Colonic mucosa (tissue), 4 donors: ENCODE measurements around the gene TDRD10. TPM values are rescaled to one million over a fixed set of nuclear protein-coding genes. Genes with fewer than 3 reads are reported as not detected.
A peak's percentile ranks its signal among the peaks of the same experiment; 100 is the strongest.

Experiments
- DNase-seq: peaks from one replicate; pipeline ENCODE4 v3.0.0-alpha.2; 2020
- H3K27ac ChIP-seq: fragments of 200-600 bp; one replicate; pipeline ENCODE4 v1.8.0; 2021
- H3K27me3 ChIP-seq: fragments of 200-600 bp; one replicate; pipeline ENCODE4 v1.8.0; 2021
- H3K36me3 ChIP-seq: fragments of 200-600 bp; one replicate; pipeline ENCODE4 v1.8.0; 2021
- H3K4me1 ChIP-seq: fragments of 200-600 bp; one replicate; pipeline ENCODE4 v1.8.0; 2021; ENCODE audit warnings: mild to moderate bottlenecking
- H3K4me3 ChIP-seq: fragments of 200-600 bp; one replicate; pipeline ENCODE4 v1.8.0; 2021
- H3K9ac ChIP-seq, 2 donors: one replicate each; pipeline ENCODE4 v1.7.0; 2013; ENCODE audit warnings: control low read depth in 2 of 2, low read depth in 2 of 2, low read length in 2 of 2
- H3K9me3 ChIP-seq: fragments of 200-600 bp; one replicate; pipeline ENCODE4 v1.8.0; 2021
- CTCF ChIP-seq: fragments of 200-600 bp; IDR thresholded peaks from one replicate; pipeline ENCODE4 v1.8.0; 2022; ENCODE audit warnings: antibody characterized with exemption, mild to moderate bottlenecking
- intact Hi-C: fragments of 100-400 bp; cut with DNase I; formaldehyde crosslinking; loops from one replicate; pipeline ENCODE4 v1.14.1; 2022
- total RNA-seq, 2 donors: library from RNA; stranded (reverse); fragmentation: NEBNext Ultra II Directional in 1 of 2; extraction: Animal tissue kit (Norgen Biotek cat#: 25700) in 1 of 2; gene quantifications; one replicate each; pipeline ENCODE4 v1.2.1, GENCODE V29; 2021
- donor health status: healthy.
- donor health status: DM: no; HTN: no; CAD: no.
- donor health status: DM: no; HTN: no; CAD: no.

The TDRD10 gene
- total RNA-seq, 2 donors from 2014 or later = 0.42 to 0.67 TPM

- H3K36me3 ChIP-seq = no peaks in the 10 kb centered on the region
- peaks cover 5% of the 10 kb centered on the region for H3K4me1 ChIP-seq
- no peaks in the 10 kb centered on the region for H3K9me3 ChIP-seq
- H3K9ac ChIP-seq = no peak overlapping the region
- H3K4me3 ChIP-seq = no peak overlapping the region
- peaks cover 10% of the 10 kb centered on the region for H3K27me3 ChIP-seq
- DNase-seq = no peak
- H3K27ac ChIP-seq = no peak overlapping the region
- intact Hi-C loops = no loop called here
- TF ChIP-seq CTCF = no peak
Measured at GRCh38 chr1:154496383-154496782, 5.6 kb upstream of the TDRD10 start.

GRCh38 chr1:154497026-154497806 is 4.8 kb upstream of the TDRD10 start:
- Histone ChIP-seq H3K27me3 (peaks cover 19% of the 10 kb centered on the region), H3K9ac (no peak overlapping the region), H3K4me1 (peaks cover 5% of the 10 kb centered on the region), H3K36me3 (no peaks in the 10 kb centered on the region), H3K4me3 (no peak overlapping the region), H3K9me3 (no peaks in the 10 kb centered on the region), H3K27ac (no peak overlapping the region)
- DNase-seq = no peak
- intact Hi-C loops = no loop called here
- TF ChIP-seq CTCF = no peak

GRCh38 chr1:154499446-154499845 is 2.6 kb upstream of the TDRD10 start:
- no peak for TF ChIP-seq CTCF
- no peak for DNase-seq
- Histone ChIP-seq H3K9ac (peak overlapping the region in 1 of 2 donors; percentile 19), H3K4me3 (no peak overlapping the region), H3K9me3 (no peaks in the 10 kb centered on the region), H3K4me1 (no peaks in the 10 kb centered on the region), H3K36me3 (no peaks in the 10 kb centered on the region), H3K27ac (no peak overlapping the region), H3K27me3 (peaks cover 32% of the 10 kb centered on the region)
- intact Hi-C loops = no loop called here

- intact Hi-C loops = no loop called here
- H3K4me1 ChIP-seq = no peaks in the 10 kb centered on the region
- H3K9ac ChIP-seq = peak overlapping the region in 1 of 2 donors; percentile 34
- H3K4me3 ChIP-seq = peak overlapping the region; percentile 39
- H3K27me3 ChIP-seq = peaks cover 32% of the 10 kb centered on the region
- TF ChIP-seq CTCF = no peak
- no peak overlapping the region for H3K27ac ChIP-seq
- H3K9me3 ChIP-seq = no peaks in the 10 kb centered on the region
- H3K36me3 ChIP-seq = no peaks in the 10 kb centered on the region
- DNase-seq = no peak
Measured at GRCh38 chr1:154500533-154500932, 1.5 kb upstream of the TDRD10 start.

GRCh38 chr1:154501423-154502065 is 475 bp upstream of the TDRD10 start:
- Histone ChIP-seq H3K4me3 (peak overlapping the region; percentile 39), H3K27ac (no peak overlapping the region)

More at GRCh38 chr1:154501423-154502065, 475 bp upstream of the TDRD10 start:
- peak overlapping the region in 1 of 2 donors; percentile 48 for H3K9ac ChIP-seq
- intact Hi-C loops = no loop called here
- H3K4me1 ChIP-seq = no peaks in the 10 kb centered on the region
- H3K27me3 ChIP-seq = peaks cover 32% of the 10 kb centered on the region
- TF ChIP-seq CTCF = no peak
- no peaks in the 10 kb centered on the region for H3K36me3 ChIP-seq
- DNase-seq = peak; percentile 40
- no peaks in the 10 kb centered on the region for H3K9me3 ChIP-seq
